HEK293 (cell line): Measurements from ENCODE around the gene TNS1.

Experiments used
- SP2 ChIP-seq: fragments of 450-650 bp; formaldehyde crosslinking; IDR thresholded peaks from 2 replicates; pipeline ENCODE4 v1.5.1; 2016; ENCODE audit warnings: missing biosample characterization, missing genetic modification characterization
- TF ChIP-seq, protein P1 (sequence below): fragments of 450-650 bp; formaldehyde crosslinking; IDR thresholded peaks from 2 replicates; pipeline ENCODE4 v1.5.1; 2016; ENCODE audit warnings: missing biosample characterization, missing genetic modification characterization

DNA sequence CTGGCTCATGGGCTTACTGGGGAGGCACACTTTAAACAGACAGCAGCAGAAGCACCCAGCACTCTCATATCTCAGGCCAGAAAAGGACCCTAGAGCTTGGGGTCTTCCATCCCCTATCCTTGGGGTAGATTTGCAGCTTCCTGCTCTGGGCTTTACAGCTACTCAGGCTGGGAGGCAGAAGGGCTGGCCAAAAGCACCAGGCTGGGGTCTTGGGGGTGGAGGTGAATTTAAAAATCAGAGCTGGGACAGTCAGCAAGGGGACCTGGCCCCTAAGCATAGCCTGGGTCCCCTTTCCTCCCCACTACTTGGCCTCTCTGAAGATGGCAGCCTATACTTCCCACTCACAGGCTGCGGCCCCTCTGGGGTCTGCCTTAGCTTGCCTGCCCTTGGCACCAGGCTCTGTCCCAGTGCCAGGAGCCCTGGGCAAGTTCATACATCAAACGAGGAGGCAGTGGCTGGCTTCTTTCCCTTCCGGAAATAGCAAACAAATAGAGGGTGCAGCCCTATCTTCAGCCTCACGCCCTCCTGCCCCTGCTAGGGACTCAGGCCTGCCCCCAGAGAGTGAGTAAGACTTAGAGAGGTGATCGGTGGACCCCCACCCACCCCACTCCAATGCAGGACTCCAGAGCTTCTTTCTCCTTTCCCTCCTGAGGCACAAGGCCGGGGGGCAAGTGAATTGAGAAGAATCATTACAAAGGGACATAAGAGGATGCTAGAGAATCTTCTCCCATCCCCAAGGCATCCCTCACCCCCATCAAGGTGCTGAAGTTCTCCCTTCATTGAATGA, 26.0 kb upstream of the TNS1 start:
- TF ChIP-seq, protein P1, sequence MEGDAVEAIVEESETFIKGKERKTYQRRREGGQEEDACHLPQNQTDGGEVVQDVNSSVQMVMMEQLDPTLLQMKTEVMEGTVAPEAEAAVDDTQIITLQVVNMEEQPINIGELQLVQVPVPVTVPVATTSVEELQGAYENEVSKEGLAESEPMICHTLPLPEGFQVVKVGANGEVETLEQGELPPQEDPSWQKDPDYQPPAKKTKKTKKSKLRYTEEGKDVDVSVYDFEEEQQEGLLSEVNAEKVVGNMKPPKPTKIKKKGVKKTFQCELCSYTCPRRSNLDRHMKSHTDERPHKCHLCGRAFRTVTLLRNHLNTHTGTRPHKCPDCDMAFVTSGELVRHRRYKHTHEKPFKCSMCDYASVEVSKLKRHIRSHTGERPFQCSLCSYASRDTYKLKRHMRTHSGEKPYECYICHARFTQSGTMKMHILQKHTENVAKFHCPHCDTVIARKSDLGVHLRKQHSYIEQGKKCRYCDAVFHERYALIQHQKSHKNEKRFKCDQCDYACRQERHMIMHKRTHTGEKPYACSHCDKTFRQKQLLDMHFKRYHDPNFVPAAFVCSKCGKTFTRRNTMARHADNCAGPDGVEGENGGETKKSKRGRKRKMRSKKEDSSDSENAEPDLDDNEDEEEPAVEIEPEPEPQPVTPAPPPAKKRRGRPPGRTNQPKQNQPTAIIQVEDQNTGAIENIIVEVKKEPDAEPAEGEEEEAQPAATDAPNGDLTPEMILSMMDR (tag by site-specific recombination), result no peak
- TF ChIP-seq SP2 (tag by site-specific recombination), result no peak
